Sigmoid colon (tissue), 7 donors: ENCODE measurements around the gene DPF3. TPM values are rescaled to one million over a fixed set of nuclear protein-coding genes. Genes with fewer than 3 reads are reported as not detected.

Source experiments
- DNase-seq: peaks from one replicate; pipeline ENCODE4 v3.0.0-alpha.2; 2019
- H3K27ac ChIP-seq, 4 donors: fragments of 200-600 bp; sonication (generic); one replicate each; pipeline ENCODE4 v1.5.1; 2016 to 2019; ENCODE audit warnings: mild to moderate bottlenecking in 1 of 4
- H3K27me3 ChIP-seq, 3 donors: fragments of 200-600 bp; sonication (generic); one replicate each; pipeline ENCODE4 v1.5.1; 2019; ENCODE audit warnings: mild to moderate bottlenecking in 1 of 3
- H3K36me3 ChIP-seq, 4 donors: fragments of 200-600 bp; sonication (generic); one replicate each; pipeline ENCODE4 v1.5.1; 2016 to 2019
- H3K4me1 ChIP-seq, 4 donors: fragments of 200-600 bp; sonication (generic); one replicate each; pipeline ENCODE4 v1.5.1; 2017 to 2019
- H3K4me3 ChIP-seq, 4 donors: fragments of 200-600 bp; sonication (generic); one replicate each; pipeline ENCODE4 v1.5.1; 2017 to 2019; ENCODE audit warnings: mild to moderate bottlenecking in 2 of 4, moderate library complexity in 1 of 4
- H3K9me3 ChIP-seq, 4 donors: fragments of 200-600 bp in 3 of 4; sonication (generic) in 3 of 4; one replicate each; pipeline versions ENCODE4 v1.5.1 to v1.6.1; 2013 to 2019
- CTCF ChIP-seq, 4 experiments: fragments of 450-650 bp in 3 of 4; fragments of 200-600 bp in 1 of 4; IDR thresholded peaks; one replicate each; pipeline ENCODE4 v1.5.1; 2016 to 2019; ENCODE audit warnings: antibody characterized with exemption in 4 of 4, mild to moderate bottlenecking in 3 of 4, moderate library complexity in 2 of 4
- EP300 ChIP-seq, 4 donors: sonication (generic); formaldehyde crosslinking; IDR thresholded peaks; one replicate each; pipeline ENCODE4 v1.6.1; 2017; ENCODE audit warnings: antibody characterized with exemption in 4 of 4
- POLR2A ChIP-seq, 2 donors: fragments of 450-650 bp; IDR thresholded peaks; one replicate each; pipeline ENCODE4 v1.6.1; 2016; ENCODE audit warnings: antibody characterized with exemption in 2 of 2, mild to moderate bottlenecking in 2 of 2, moderate library complexity in 2 of 2
- POLR2AphosphoS5 ChIP-seq, 4 donors: sonication (generic); formaldehyde crosslinking; IDR thresholded peaks; one replicate each; pipeline ENCODE4 v1.6.1; 2017; ENCODE audit warnings: antibody characterized with exemption in 4 of 4
- WGBS, 2 donors: extraction: QIAGEN DNeasy Blood & Tissue Kit; methylation state at CpG; one replicate each; pipeline ENCODE4 v1.1.7; 2013; 5-methylcytosine and 5-hydroxymethylcytosine counted together
- intact Hi-C: fragments of 100-400 bp; cut with DNase I; formaldehyde crosslinking; loops from one replicate; pipeline ENCODE4 v1.15.1; 2023
- polyA plus RNA-seq, 3 donors: library from polyadenylated mRNA; stranded (reverse); fragments of 200-250 nt; gene quantifications; one replicate each; pipeline ENCODE4 v1.2.3, GENCODE V29; 2013
- total RNA-seq, 4 donors: library from RNA; depleted of rRNA; stranded (reverse); fragments of >200 nt; gene quantifications; one replicate each; pipeline ENCODE4 v1.1.0, GENCODE V29; 2016
- donor health status: healthy with polysubstance abuse.
- donor health status: Bipolar disorder and iron deficiency.
- donor health status: healthy.

Gene DPF3
- total and polyA plus RNA-seq, 7 donors: 0.28 to 4.5 (median 2.3) TPM

- Histone ChIP-seq H3K27me3 (no peaks in the 10 kb centered on the region), H3K27ac (no peak overlapping the region), H3K4me1 (no peaks in the 10 kb centered on the region), H3K4me3 (no peak overlapping the region), H3K36me3 (no peaks in the 10 kb centered on the region), H3K9me3 (no peaks in the 10 kb centered on the region)
- no peak for DNase-seq
- 98 to 100% methylated on average over 2 of the region's 2 CpGs for WGBS, 2 donors
- TF ChIP-seq CTCF (IDR thresholded peaks at IDR 0.05) (no peak), EP300 (IDR thresholded peaks at IDR 0.05) (no peak), POLR2AphosphoS5 (IDR thresholded peaks at IDR 0.05) (no peak), POLR2A (IDR thresholded peaks at IDR 0.05) (no peak)
- intact Hi-C loops: no loop called here
Measured at GRCh38 chr14:72883109-72883508, 10.8 kb downstream of the DPF3 start.

GRCh38 chr14:72882463-72882862 lies 11.4 kb downstream of the DPF3 start:
- intact Hi-C loops: no loop called here
- H3K9me3 ChIP-seq: no peaks in the 10 kb centered on the region
- TF ChIP-seq POLR2A (IDR thresholded peaks at IDR 0.05) (no peak), POLR2AphosphoS5 (IDR thresholded peaks at IDR 0.05) (no peak)
- H3K36me3 ChIP-seq: no peaks in the 10 kb centered on the region
- H3K4me3 ChIP-seq: no peak overlapping the region
- H3K4me1 ChIP-seq: no peaks in the 10 kb centered on the region
- DNase-seq: no peak
- no peak overlapping the region for H3K27ac ChIP-seq
- H3K27me3 ChIP-seq: no peaks in the 10 kb centered on the region
- WGBS, 2 donors: 86 to 96% methylated on average over 7 of the region's 7 CpGs

GRCh38 chr14:72882047-72882446 lies 11.9 kb downstream of the DPF3 start:
- 92 to 99% methylated on average over 1 of the region's 1 CpG for WGBS, 2 donors
- H3K27ac ChIP-seq: no peak overlapping the region
- no peak overlapping the region for H3K4me3 ChIP-seq
- intact Hi-C loops: no loop called here
- H3K9me3 ChIP-seq: no peaks in the 10 kb centered on the region
- TF ChIP-seq POLR2AphosphoS5 (IDR thresholded peaks at IDR 0.05) (no peak), CTCF (IDR thresholded peaks at IDR 0.05) (no peak), EP300 (IDR thresholded peaks at IDR 0.05) (no peak), POLR2A (IDR thresholded peaks at IDR 0.05) (no peak)
- no peak for DNase-seq
- H3K4me1 ChIP-seq: no peaks in the 10 kb centered on the region
- no peaks in the 10 kb centered on the region for H3K27me3 ChIP-seq
- H3K36me3 ChIP-seq: no peaks in the 10 kb centered on the region

GRCh38 chr14:72881543-72881942 lies 12.4 kb downstream of the DPF3 start:
- TF ChIP-seq POLR2A (IDR thresholded peaks at IDR 0.05): no peak
- no peak for TF ChIP-seq POLR2AphosphoS5 (IDR thresholded peaks at IDR 0.05)
- H3K9me3 ChIP-seq: no peaks in the 10 kb centered on the region
- no peak overlapping the region for H3K27ac ChIP-seq
- no peak for DNase-seq
- no peaks in the 10 kb centered on the region for H3K36me3 ChIP-seq
- H3K4me1 ChIP-seq: no peaks in the 10 kb centered on the region
- H3K27me3 ChIP-seq: no peaks in the 10 kb centered on the region
- intact Hi-C loops: no loop called here
- WGBS, 2 donors: 84 to 91% methylated on average over 2 of the region's 2 CpGs
- no peak overlapping the region for H3K4me3 ChIP-seq

- intact Hi-C loops: no loop called here
- Histone ChIP-seq H3K4me1 (no peaks in the 10 kb centered on the region), H3K4me3 (no peak overlapping the region), H3K36me3 (no peaks in the 10 kb centered on the region), H3K27ac (no peak overlapping the region), H3K9me3 (no peaks in the 10 kb centered on the region), H3K27me3 (no peaks in the 10 kb centered on the region)
- DNase-seq: no peak
- TF ChIP-seq POLR2A (IDR thresholded peaks at IDR 0.05) (no peak), CTCF (IDR thresholded peaks at IDR 0.05) (no peak), EP300 (IDR thresholded peaks at IDR 0.05) (no peak), POLR2AphosphoS5 (IDR thresholded peaks at IDR 0.05) (no peak)
- WGBS, 2 donors: 60 to 83% methylated on average over 2 of the region's 2 CpGs
Measured at GRCh38 chr14:72880820-72881219, 13.1 kb downstream of the DPF3 start.

GRCh38 chr14:72880164-72880563 lies 13.7 kb downstream of the DPF3 start:
- H3K27me3 ChIP-seq: no peaks in the 10 kb centered on the region
- TF ChIP-seq EP300 (IDR thresholded peaks at IDR 0.05) (no peak), POLR2AphosphoS5 (IDR thresholded peaks at IDR 0.05) (no peak), CTCF (IDR thresholded peaks at IDR 0.05) (no peak), POLR2A (IDR thresholded peaks at IDR 0.05) (no peak)
- H3K27ac ChIP-seq: no peak overlapping the region
- 91 to 94% methylated on average over 2 of the region's 2 CpGs for WGBS, 2 donors
- H3K36me3 ChIP-seq: no peaks in the 10 kb centered on the region
- no peaks in the 10 kb centered on the region for H3K4me1 ChIP-seq
- no peaks in the 10 kb centered on the region for H3K9me3 ChIP-seq
- DNase-seq: no peak
- no peak overlapping the region for H3K4me3 ChIP-seq
- intact Hi-C loops: no loop called here
